ENCODE results near the gene UBA6.

- TF ChIP-seq CTCF (conservative IDR thresholded peaks at IDR 0.05; ENCODE audit: low read length), result no peak
- TF ChIP-seq EZH2phosphoT487 (IDR thresholded peaks at IDR 0.05; ENCODE audit: borderline replicate concordance), result no peak
Observed at GRCh38 chr4:67736262-67736661, 35.3 kb upstream of the UBA6 start.
